ENCODE data around the gene SLU7.

- TF ChIP-seq TAF1 (IDR thresholded peaks at IDR 0.05; ENCODE audit: borderline replicate concordance, insufficient read depth, low read length) (no peak), POLR2AphosphoS5 (IDR thresholded peaks at IDR 0.05; ENCODE audit: low read depth, low read length) (no peak)
Measured at GRCh38 chr5:160455600-160455999, 36.7 kb upstream of the SLU7 start.
